GM18520 (cell line): Measurements from ENCODE around the gene NLGN4X.

Experiments
- ATAC-seq: cut with Tn5 transposase; IDR thresholded peaks from one replicate; pipeline ENCODE4 v1.9.1; 2021; ENCODE audit not compliant: unreplicated experiment

The NLGN4X gene

GRCh38 chrX:5876984-5877596 is 351.6 kb downstream of the NLGN4X start:
- ATAC-seq, result no peak

GRCh38 chrX:5870238-5870637 is 358.4 kb downstream of the NLGN4X start:
- ATAC-seq, result no peak

GRCh38 chrX:5869786-5870185 is 358.9 kb downstream of the NLGN4X start:
- no peak for ATAC-seq

- no peak for ATAC-seq
Measured at GRCh38 chrX:5867778-5868177, 360.9 kb downstream of the NLGN4X start.

- ATAC-seq, result no peak
Measured at GRCh38 chrX:5857232-5857631, 371.4 kb downstream of the NLGN4X start.

GRCh38 chrX:5852941-5853340 is 375.7 kb downstream of the NLGN4X start:
- ATAC-seq, result no peak

- ATAC-seq, result no peak
Measured at GRCh38 chrX:5842601-5843000, 386.1 kb downstream of the NLGN4X start.
